BLaER1 treated with 17β-estradiol and CSF1 and Interleukin-3, amounts not matched to agents 10 nM and 100 nM (cell line): ENCODE results near the gene EMSY.
"Not testable (repeated sequence)": the region's sequence is repeated elsewhere in the genome, so short reads cannot be mapped to it uniquely, and the experiment has no call there.

Experiments
- H3K27ac ChIP-seq, 11 experiments: shearing (Covaris generic); formaldehyde crosslinking; 2 replicates each; pipeline ENCODE4 v1.8.1; 2022
- H3K27me3 ChIP-seq, 11 experiments: shearing (Covaris generic); formaldehyde crosslinking; 2 replicates each; pipeline ENCODE4 v1.8.1; 2022
- H3K36me3 ChIP-seq, 11 experiments: shearing (Covaris generic); formaldehyde crosslinking; 2 replicates each; pipeline ENCODE4 v1.8.1; 2022
- H3K4me1 ChIP-seq, 10 experiments: shearing (Covaris generic); formaldehyde crosslinking; 2 replicates each; pipeline ENCODE4 v1.8.1; 2022
- H3K4me2 ChIP-seq, 11 experiments: shearing (Covaris generic); formaldehyde crosslinking; 2 replicates each; pipeline ENCODE4 v1.8.1; 2022
- H3K4me3 ChIP-seq, 10 experiments: shearing (Covaris generic); formaldehyde crosslinking; 2 replicates each; pipeline ENCODE4 v1.8.1; 2022
- H3K9ac ChIP-seq, 11 experiments: shearing (Covaris generic); formaldehyde crosslinking; 2 replicates each; pipeline ENCODE4 v1.8.1; 2022
- H3K9me3 ChIP-seq, 11 experiments: shearing (Covaris generic); formaldehyde crosslinking; replicated peaks in 1 of 11; 2 replicates each; pipeline ENCODE4 v1.8.1; 2022
- H4K20me1 ChIP-seq, 11 experiments: shearing (Covaris generic); formaldehyde crosslinking; 2 replicates each; pipeline ENCODE4 v1.8.1; 2022
- Cebpa-rat ChIP-seq, 11 experiments: shearing (Covaris generic); IDR thresholded peaks; 2 replicates each; pipeline ENCODE4 v1.8.1; 2022

EMSY gene

GRCh38 chr11:76591416-76591815 lies 146.6 kb downstream of the EMSY start:
- no peaks in the 10 kb centered on the region for H4K20me1 ChIP-seq
- no peak overlapping the region for H3K4me3 ChIP-seq
- peaks cover 0 to 3% (median 0%) of the 10 kb centered on the region in 11 experiments; a peak in 7 of 22 replicates for H3K9me3 ChIP-seq
- no peaks in the 10 kb centered on the region for H3K27me3 ChIP-seq
- no peak overlapping the region for H3K27ac ChIP-seq
- H3K4me1 ChIP-seq: peaks cover 15 to 26% (median 21%) of the 10 kb centered on the region in 10 experiments
- H3K4me2 ChIP-seq: no peak overlapping the region
- H3K9ac ChIP-seq: no peak overlapping the region
- no peaks in the 10 kb centered on the region for H3K36me3 ChIP-seq
- no peak for TF ChIP-seq Cebpa-rat (IDR thresholded peaks at IDR 0.05)

- H3K36me3 ChIP-seq: no peaks in the 10 kb centered on the region
- no peaks in the 10 kb centered on the region for H3K27me3 ChIP-seq
- H3K4me2 ChIP-seq: no peak overlapping the region
- H3K4me3 ChIP-seq: no peak overlapping the region
- H4K20me1 ChIP-seq: no peaks in the 10 kb centered on the region; a peak in 1 of 22 replicates
- peaks cover 15 to 26% (median 20%) of the 10 kb centered on the region in 10 experiments for H3K4me1 ChIP-seq
- TF ChIP-seq Cebpa-rat (IDR thresholded peaks at IDR 0.05): no peak
- no peak overlapping the region for H3K9ac ChIP-seq
- no peak overlapping the region for H3K27ac ChIP-seq
- peaks cover 0 to 1% (median 0%) of the 10 kb centered on the region in 11 experiments; a peak in 1 of 22 replicates for H3K9me3 ChIP-seq
Measured at GRCh38 chr11:76592025-76592914, 147.5 kb downstream of the EMSY start.

GRCh38 chr11:76592961-76593360 lies 148.1 kb downstream of the EMSY start:
- no peaks in the 10 kb centered on the region for H3K9me3 ChIP-seq
- H3K4me3 ChIP-seq: no peak overlapping the region
- H3K27ac ChIP-seq: no peak overlapping the region
- no peaks in the 10 kb centered on the region for H3K36me3 ChIP-seq
- peaks cover 10 to 20% (median 16%) of the 10 kb centered on the region in 10 experiments for H3K4me1 ChIP-seq
- H3K27me3 ChIP-seq: no peaks in the 10 kb centered on the region
- no peaks in the 10 kb centered on the region; a peak in 1 of 22 replicates for H4K20me1 ChIP-seq
- H3K4me2 ChIP-seq: no peak overlapping the region
- no peak for TF ChIP-seq Cebpa-rat (IDR thresholded peaks at IDR 0.05)
- no peak overlapping the region for H3K9ac ChIP-seq

- not testable (repeated sequence) for H3K27ac ChIP-seq, H4K20me1 ChIP-seq, H3K9me3 ChIP-seq, H3K36me3 ChIP-seq, H3K4me1 ChIP-seq, H3K4me2 ChIP-seq, H3K9ac ChIP-seq, H3K4me3 ChIP-seq, H3K27me3 ChIP-seq
Measured at GRCh38 chr11:76595091-76595490, 150.3 kb downstream of the EMSY start.

GRCh38 chr11:76596652-76597051 lies 151.8 kb downstream of the EMSY start:
- Histone ChIP-seq H3K4me1 (peaks cover 0 to 9% (median 3%) of the 10 kb centered on the region in 10 experiments; a peak in 11 of 20 replicates), H4K20me1 (no peaks in the 10 kb centered on the region; a peak in 2 of 22 replicates), H3K36me3 (no peaks in the 10 kb centered on the region), H3K4me2 (no peak overlapping the region), H3K9ac (no peak overlapping the region), H3K9me3 (no peaks in the 10 kb centered on the region), H3K4me3 (no peak overlapping the region), H3K27ac (no peak overlapping the region), H3K27me3 (no peaks in the 10 kb centered on the region)
- no peak for TF ChIP-seq Cebpa-rat (IDR thresholded peaks at IDR 0.05)

- Histone ChIP-seq H3K27me3 (no peaks in the 10 kb centered on the region; a peak in 1 of 22 replicates), H3K4me2 (no peak overlapping the region)
- TF ChIP-seq Cebpa-rat (IDR thresholded peaks at IDR 0.05): no peak
Measured at GRCh38 chr11:76597533-76598425, 153.0 kb downstream of the EMSY start.

GRCh38 chr11:76598426-76598839 lies 153.6 kb downstream of the EMSY start:
- H3K4me2 ChIP-seq: no peak overlapping the region
- no peaks in the 10 kb centered on the region for H3K9me3 ChIP-seq
- TF ChIP-seq Cebpa-rat (IDR thresholded peaks at IDR 0.05): no peak
- no peak overlapping the region for H3K9ac ChIP-seq
- peaks cover 7 to 26% (median 21%) of the 10 kb centered on the region in 10 experiments; a peak in 19 of 20 replicates for H3K4me1 ChIP-seq
- no peak overlapping the region for H3K4me3 ChIP-seq
- no peaks in the 10 kb centered on the region; a peak in 1 of 22 replicates for H3K27me3 ChIP-seq
- H3K36me3 ChIP-seq: no peaks in the 10 kb centered on the region
- H3K27ac ChIP-seq: no peak overlapping the region
- H4K20me1 ChIP-seq: no peaks in the 10 kb centered on the region; a peak in 2 of 22 replicates

More at GRCh38 chr11:76597533-76598425, 153.0 kb downstream of the EMSY start:
- H3K27ac ChIP-seq: no peak overlapping the region
- peaks cover 7 to 20% (median 15%) of the 10 kb centered on the region in 10 experiments; a peak in 19 of 20 replicates for H3K4me1 ChIP-seq
- H3K36me3 ChIP-seq: no peaks in the 10 kb centered on the region
- no peak overlapping the region for H3K4me3 ChIP-seq
- no peak overlapping the region for H3K9ac ChIP-seq
- no peaks in the 10 kb centered on the region; a peak in 2 of 22 replicates for H4K20me1 ChIP-seq
- H3K9me3 ChIP-seq: no peaks in the 10 kb centered on the region

GRCh38 chr11:76599041-76600013 lies 154.5 kb downstream of the EMSY start:
- H3K27me3 ChIP-seq: no peaks in the 10 kb centered on the region; a peak in 1 of 22 replicates
- H3K36me3 ChIP-seq: no peaks in the 10 kb centered on the region
- no peaks in the 10 kb centered on the region; a peak in 2 of 22 replicates for H4K20me1 ChIP-seq
- H3K27ac ChIP-seq: no peak overlapping the region
- H3K4me2 ChIP-seq: peak overlapping the region in 4 of 11 experiments; percentile 5 to 23 (median 8); a peak in 2 of 22 replicates
- no peaks in the 10 kb centered on the region for H3K9me3 ChIP-seq
- TF ChIP-seq Cebpa-rat (IDR thresholded peaks at IDR 0.05): no peak
- peaks cover 7 to 27% (median 23%) of the 10 kb centered on the region in 10 experiments; a peak in 19 of 20 replicates for H3K4me1 ChIP-seq
- no peak overlapping the region for H3K9ac ChIP-seq
- H3K4me3 ChIP-seq: no peak overlapping the region
